HG03460 (cell line): ENCODE measurements around the gene EAF2.

Experiments
- ATAC-seq: cut with Tn5 transposase; IDR thresholded peaks from one replicate; pipeline ENCODE4 v1.9.1; 2021; ENCODE audit not compliant: unreplicated experiment

Gene EAF2

DNA sequence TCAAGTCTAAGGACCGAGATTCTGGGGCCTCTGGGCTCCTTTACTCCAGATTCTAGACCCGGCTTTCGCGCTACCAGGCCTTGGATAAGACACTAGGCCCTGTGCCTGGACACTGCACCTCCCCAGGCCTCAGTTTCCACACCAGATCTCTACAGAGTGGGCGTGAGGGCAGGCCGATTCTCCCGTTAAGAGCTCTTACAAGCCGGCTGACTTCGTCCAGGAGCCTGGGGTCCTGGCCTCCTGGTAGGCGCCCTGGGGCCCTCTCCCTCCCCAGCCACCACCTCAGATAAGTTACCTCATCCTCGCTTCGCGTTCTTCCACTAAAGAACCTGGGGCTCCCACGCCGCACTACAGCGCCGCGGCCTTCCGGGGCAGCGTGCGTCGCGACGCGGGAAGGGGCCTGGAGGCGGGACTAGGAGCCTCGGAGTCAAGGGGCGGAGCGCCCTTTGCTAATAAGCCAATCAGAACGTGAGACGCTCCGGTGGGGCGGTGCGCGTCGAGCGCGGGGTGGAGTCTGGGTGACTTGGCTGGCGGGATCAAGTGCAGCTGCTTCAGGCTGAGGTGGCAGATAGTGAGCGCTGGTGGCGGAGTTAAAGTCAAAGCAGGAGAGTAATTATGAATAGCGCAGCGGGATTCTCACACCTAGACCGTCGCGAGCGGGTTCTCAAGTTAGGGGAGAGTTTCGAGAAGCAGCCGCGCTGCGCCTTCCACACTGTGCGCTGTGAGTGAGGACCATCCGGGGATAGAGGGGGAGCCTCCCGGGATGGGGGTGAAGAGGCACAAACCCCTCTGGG lies at the start of gene EAF2, which contains the start of gene IQCB1:
EAF2 (plus strand) TSS at position 539 of the 794 bp plus-strand sequence; CDS start at position 616, 77 bp downstream.
IQCB1 (minus strand) TSS at position 390 of the 794 bp plus-strand sequence. CDS start 6,100 bp downstream, outside the sequence.
- peak; percentile 95 for ATAC-seq

DNA sequence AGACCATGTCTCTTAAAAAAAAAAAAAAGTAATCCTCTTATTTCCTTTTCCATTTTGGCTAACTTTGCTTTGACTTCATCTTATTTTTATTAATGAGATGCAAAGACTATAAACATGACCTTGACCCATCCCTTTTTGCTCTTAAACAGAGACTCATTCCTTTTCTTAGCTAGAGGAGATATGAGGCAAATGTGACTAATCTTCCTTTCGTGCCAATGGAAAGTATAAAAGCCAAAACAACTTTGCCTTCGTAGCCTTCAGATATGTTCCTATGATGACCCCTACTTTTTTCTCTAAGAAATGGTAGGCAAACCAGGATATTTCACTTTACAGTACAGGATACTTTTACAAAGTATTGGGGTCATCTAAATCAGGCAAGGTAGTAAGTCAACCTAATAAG lies 48.5 kb upstream of the EAF2 start:
- ATAC-seq = no peak

DNA sequence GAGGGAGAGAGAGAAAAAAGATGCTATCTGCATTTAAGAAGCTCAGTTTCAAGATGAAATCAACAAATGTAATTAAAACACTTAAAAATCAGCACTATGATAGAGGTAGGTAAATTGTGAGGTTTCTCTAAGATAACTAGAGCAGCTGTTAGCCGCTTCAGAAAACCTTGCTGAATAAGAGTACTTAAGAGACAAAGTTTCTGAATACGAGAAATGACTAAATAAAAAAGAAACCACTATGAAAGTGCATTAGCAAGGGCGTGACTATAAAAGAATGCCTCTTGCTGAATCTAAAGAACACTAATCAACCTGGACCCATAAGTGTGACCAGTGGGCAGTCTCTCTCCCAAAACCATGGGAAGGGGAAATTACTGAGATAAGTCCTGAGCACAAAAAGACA lies 41.9 kb upstream of the EAF2 start:
- ATAC-seq = peak; percentile 59

DNA sequence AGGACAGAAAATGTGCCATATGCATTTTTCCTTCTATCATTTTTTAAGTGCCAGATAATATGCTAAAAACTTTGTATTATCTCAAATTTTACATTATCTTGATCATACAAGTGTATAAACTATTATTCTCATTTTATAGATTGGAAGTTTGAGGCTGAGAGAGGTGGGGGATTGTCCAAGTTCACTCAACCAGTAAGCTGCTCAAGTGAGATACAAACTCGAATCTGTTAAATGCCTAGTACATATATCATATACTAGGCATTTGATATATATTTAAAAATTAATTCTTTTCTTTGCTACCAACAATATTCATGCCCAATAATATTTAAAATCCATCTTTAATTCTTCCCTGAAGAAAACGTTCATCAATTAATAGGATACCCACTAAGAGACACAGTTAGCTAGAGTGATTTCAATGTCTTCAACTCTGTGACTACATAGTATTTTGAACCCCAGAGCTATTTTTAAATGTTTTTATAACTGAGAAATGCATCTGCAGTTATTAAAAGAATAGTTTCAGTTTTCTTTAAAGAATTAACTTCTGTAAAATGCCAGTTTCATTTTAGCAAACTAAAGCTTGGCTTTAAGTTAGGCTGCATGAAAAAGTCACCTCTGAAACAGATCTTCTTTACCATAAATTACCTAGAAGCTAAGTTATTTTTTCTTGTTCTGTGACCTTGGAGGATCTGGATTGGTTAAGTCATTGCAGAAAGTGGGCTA lies 40.6 kb upstream of the EAF2 start:
- ATAC-seq = no peak

DNA sequence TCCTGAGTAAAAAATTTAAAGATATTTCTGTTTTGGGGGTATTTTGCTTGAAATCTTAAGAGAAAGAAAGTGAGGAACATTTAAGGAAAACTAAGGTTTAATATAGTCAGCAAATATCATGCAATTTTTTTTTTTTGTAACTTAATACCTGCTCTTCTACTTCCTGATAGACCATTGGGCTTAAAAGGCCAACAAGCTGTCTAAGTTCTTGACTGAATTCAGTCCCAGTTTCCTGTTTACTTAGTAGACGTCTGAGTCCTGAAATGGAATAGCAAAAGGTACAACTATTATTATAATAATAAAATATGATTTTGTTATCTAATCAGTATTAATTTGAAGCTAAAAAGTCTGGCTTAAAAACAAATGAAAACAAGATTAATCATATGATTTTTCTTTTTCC lies 38.0 kb upstream of the EAF2 start:
- ATAC-seq = no peak

DNA sequence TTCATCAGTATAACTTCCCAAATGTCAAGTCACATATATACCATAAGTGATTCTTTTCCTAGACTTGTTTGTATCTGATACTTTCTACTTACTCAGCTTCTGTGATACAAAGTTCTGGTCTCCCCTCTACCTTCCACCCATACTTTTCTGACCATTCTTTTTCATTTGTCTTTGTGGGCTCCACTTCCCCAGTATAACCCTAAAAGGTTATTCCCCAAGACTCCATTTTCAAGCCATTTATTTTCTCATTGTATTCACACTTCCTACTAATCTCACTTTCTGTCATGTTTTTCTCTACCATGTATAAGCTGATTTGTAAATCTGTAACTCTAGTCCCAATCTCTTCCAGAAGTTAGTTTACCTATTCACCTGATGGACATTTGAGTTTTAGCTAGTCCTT lies 34.1 kb upstream of the EAF2 start:
- ATAC-seq = no peak

DNA sequence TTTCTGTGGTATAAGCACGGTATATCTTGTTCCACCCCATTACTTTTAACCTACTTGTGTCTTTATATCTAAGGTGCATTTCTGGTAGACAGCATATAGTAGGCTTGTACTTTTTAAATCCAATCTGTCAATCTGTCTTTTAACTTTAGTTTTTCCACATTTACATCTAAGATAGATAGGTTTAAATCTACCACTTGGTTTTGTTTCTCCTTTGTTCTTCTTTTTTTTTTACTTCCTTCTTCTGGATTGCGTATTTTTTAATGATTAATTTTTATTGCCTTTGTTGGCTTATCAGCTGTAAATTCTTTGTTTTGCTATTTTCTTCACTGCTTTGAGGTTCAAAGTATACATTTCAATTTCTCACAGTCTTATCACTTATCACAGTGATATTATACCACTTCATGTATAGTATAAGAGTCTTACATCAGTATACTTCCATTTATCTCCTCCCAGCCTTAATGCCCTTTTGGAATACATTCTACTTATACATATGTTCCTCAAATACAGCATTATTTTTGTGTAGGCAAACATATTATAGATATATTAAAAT lies 31.2 kb upstream of the EAF2 start:
- ATAC-seq = no peak

DNA sequence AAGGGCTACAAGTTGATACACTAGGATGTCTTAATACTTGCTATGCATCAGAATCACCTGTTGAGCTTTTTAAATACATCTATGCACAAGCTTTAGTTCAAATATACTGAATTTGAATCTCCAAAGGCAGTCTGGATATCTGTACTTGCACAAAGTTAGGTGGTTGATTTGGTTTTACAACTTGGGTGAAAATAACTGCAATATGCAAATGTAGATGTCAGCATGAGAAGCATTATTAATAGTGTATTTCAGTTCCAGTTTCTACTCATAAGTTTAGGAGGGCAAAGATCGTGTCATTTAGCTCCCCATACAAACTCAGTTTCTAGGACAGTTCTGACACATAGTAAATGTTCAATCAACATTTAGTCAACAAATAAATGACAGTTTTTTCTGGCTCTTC lies 25.8 kb upstream of the EAF2 start:
- peak; percentile 98 for ATAC-seq

DNA sequence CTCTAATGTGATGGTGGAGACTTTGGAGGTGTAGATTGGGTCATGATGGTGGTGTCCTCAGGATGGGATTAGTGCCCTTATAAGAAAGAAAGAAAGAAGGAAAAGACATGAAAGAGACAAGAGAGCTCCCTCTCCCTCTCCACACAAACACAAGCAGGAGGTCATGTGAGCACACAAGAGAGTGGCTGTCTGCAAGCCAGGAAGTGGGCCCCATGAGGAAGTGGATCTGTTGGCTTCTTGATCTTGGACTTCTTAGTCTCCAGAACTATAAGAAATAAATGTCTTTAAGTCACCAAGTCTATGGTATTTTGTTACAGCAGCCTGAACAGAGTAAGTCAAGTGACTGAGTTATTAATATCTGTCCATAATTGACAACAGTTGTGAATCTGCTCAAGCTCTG lies 17.3 kb upstream of the EAF2 start:
- no peak for ATAC-seq

DNA sequence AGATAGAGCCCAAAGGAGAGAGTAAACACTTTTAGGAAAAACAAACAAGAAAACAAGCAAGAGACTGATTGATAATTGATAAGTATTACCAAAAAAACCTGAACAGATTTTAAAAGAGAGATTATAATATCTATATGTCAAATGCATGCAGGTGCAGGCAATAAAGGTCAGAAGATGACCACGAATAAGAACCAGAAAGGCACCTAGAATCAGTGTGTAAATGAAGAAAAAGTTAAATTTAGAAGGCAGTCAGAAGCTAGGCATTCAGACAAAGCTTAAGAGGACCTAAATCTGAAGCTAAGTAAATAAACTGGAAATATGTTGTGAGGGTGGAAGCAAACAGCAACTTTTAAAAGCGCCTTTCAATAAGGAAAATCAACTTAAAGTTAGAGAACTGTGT lies 16.4 kb upstream of the EAF2 start:
- no peak for ATAC-seq

DNA sequence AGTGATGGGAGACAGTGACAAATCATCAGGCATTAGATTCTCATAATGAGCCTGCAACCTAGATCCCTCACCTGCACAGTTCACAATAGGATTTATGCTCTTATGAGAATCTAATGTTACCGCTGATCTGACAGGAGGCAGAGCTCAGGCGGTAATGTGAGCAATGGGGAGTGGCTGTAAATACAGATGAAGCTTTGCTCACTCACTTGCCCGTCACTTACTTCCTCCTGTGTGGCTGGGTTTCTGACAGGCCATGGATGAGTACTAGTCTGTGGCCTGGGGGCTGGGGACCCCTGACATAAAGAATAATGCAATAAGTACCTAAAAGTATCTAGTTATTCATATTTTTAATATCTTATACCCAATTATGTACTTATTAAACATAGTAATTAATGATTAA lies 15.8 kb upstream of the EAF2 start:
- no peak for ATAC-seq

DNA sequence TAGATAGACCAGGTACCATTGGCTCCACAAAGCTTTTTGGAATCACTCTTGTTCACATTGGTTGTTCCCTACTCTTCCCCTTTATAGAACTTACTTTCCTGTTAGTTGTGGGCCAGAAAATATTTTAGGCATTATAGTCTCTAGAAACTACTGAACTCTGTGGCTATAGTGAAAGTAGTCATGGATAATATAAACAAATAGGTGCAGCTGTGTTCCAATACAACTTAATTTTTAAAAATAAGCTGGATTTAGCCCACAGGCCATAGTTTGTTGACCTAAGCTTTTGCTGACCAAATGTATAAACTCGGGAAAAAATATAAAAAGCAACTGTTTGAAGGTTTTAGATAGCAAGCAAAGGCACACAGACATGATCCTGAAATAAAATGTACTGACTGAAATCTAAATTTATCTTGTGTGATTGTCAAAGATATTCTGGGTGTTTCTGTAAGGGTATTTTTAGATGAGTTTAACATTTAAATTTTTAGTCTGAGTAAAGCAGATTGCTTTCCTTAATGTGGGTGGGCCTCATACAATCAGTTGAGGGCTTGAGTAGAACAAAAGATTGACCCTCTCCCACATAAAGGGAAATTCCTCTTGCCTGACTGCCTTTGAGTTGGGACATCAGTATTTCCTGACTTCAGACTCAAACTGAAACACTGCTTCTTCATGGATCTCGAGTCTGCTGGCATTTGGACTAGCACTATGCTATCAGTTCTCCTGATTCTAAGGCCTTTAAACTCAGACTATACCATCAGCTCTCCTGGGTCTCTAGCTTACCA lies 13.4 kb upstream of the EAF2 start:
- ATAC-seq = no peak

DNA sequence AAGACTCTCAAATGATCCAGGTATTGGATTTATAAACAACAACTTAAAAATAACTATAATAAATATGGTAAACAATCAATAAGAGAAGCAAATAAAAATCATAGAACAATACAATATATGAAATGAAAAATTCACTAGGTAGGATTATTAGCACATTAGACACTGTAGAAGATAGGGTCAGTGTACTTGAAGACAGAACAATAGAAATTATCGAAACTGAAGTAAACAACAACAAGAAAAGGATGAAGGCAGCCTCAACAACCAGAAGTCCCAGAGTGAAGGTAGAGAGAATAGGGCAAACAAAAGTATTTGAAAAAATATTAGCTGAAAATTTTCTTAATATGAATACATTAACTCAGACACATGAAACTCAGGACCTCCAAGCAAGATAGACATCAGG lies 12.0 kb upstream of the EAF2 start:
- no peak for ATAC-seq

DNA sequence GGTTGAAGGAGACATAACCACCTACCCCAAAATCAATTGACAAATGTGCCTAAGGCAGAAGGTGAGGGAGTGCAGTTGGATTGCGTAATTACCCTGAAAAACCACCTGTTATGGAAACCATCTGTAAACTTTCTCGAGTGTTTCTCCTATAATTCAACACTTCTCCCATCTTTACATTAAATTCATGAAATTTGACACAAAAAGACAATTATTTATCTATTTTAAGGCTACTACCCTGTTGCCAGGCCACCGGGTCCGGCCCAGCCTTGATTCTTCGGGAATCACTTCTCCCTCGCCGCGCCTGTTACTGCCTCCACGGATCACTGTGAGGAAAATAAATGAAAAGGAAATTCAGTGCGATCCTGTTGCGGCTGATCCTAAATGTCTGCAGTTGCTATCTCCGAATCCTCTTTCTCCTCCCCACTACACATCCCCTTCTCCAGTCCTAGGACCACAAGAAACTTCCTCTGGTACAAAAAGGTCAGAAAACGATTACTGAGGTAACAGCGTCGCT lies 795 bp upstream of the EAF2 start:
- no peak for ATAC-seq

DNA sequence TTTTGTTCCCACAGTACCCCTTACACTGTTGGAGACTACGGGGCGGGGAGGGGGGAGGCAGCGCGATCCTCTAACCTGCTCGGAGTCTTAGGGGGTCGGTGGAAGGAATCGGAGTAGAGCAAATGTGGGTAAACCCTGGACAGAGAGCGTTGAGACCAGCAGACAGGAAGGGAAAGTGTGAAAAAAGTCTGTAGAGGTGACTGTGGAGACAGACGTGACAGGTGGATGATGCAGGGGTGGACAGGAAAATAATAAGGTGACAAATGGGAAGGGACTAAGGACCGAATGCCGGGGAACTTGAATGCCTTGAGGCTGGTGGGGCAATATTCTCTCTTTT lies 424 bp downstream of the EAF2 start:
- ATAC-seq = peak; percentile 24

DNA sequence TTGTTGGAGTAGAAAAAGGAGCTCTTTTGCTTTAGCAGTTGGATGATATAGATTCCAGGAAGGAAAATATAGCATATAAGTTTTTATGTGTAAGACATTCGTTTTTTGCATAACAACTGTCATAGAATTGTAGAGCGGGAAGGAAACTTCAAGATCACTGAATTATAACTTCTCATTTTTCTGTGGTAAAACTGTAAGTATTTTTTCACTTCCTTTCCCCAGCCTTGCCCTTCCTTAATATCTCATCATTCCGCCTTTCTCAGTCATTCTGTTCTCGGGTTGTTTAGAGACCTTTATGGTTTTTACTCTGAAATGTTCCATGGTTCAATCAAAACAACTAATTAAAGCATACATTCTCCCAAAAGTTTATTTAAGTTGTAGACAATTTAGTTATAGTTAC lies 1.1 kb downstream of the EAF2 start:
- no peak for ATAC-seq

DNA sequence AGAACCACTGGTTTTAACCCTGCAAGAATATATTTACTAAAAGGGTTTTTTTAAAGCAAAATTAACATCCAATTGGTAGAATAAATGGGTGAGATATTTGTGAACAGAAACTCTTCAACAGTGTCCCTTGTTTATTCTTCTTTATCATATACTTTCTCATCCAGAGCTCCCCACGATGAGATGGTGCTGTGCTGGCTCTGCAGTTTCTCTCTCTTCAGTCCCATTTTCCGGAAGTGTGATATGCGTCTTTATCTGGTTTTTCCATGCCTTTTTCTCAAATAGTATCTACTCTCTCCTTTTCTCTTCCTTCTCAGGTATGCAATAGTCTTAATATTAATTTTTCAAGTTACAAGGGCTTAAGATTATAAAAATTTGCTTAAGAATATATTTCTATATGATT lies 1.5 kb downstream of the EAF2 start:
- ATAC-seq = no peak

DNA sequence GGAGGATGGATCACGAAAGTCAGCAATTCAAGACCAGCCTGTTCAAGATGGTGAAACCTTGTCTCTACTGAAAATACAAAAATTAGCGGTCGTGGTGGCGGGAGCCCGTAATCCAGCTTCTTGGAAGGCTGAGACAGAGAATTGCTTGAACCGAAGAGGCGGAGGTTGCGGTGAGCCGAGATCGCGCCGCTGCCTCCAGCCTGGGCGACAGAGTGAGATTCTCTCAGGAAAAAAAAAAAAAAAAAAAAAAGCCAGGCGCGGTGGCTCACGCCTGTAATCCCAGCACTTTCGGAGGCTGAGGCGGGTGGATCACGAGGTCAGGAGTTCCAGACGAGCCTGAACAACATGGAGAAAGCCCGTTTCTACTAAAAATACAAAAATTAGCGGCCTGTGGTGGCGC lies 5.0 kb downstream of the EAF2 start:
- no peak for ATAC-seq

DNA sequence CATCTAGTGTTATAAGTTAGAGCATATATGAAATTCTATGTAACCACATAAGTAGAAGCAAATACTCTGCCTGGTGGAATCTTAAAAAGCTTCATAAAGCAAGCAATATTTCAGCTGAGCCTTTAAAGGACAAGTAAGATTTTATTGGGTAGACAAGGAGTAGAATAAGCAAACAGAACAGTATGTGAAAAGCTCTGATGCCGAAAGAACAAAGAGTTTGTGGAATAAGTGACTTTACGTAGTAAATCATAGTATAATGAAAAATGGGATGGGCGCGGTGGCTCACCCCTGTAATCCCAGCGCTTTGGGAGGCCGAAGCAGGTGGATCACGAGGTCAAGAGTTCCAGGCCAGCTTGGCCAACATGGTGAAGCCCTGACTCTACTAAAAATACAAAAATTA lies 9.9 kb downstream of the EAF2 start:
- no peak for ATAC-seq

DNA sequence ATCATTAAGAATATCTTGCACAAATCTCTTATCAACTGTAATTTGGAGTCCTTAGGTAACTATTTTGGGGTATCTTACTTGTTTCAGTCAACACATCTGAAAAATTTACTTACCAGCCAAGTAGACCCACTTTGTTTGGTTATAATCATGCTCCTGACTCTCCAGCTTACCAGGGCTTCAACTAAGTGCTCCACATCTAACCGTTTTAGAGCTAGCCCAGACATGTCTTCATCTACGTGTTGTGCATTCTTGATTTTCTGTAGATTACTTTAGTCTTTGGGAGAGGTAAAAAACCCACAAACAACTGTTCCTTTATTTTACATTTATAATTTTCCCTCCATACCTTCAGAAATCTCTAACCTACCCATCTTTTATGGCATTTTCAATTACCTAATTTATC lies 17.2 kb downstream of the EAF2 start:
- ATAC-seq = no peak

DNA sequence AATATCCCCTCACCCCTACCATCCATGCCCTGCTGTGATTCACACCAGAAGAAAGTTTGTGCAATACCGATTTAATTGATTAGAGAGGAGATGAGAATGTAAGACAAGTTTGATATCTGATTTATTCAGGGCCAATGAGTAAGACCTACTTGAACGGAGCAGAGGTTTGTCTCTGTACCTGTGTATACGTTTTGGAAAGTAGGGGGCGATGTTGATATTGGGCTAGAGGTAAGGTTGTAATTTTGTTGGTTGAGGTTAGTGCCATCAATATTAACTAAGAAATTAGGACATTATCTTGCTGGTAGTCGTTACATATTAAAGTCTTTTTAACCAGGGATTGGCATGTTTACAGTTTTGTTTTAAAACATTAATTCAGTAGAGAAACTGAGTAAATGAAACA lies 20.5 kb downstream of the EAF2 start:
- no peak for ATAC-seq
